IMR-90 (cell line): ENCODE results near the gene S100A6. TPM values are rescaled to one million over a fixed set of nuclear protein-coding genes. Genes with fewer than 3 reads are reported as not detected.

Experiments used
- ATAC-seq: fragments of 200-7000 bp; cut with Tn5 transposase; 2 replicates; pipeline ENCODE4 v1.9.1; 2020; ENCODE audit warnings: low read depth, mild to moderate bottlenecking, moderate library complexity
- BruUV-seq: library from RNA; stranded (reverse); fragments of 400-500 nt; replicated peaks from 2 replicates; lab custom pipeline; 2021; lab: Mats Ljungman, UMichigan
- CTCF ChIA-PET: fragments of 300-600 bp; formaldehyde crosslinking; extraction: SDS; loops from one replicate; lab custom pipeline; 2021; ENCODE audit warnings: antibody characterized with exemption; lab: Yijun Ruan, JAX
- POLR2A ChIA-PET: fragments of 300-600 bp; sonication (Branson Sonifier 250); formaldehyde crosslinking; loops from one replicate; lab custom pipeline; 2022; ENCODE audit warnings: antibody characterized with exemption; ENCODE audit not compliant: unreplicated experiment; lab: Charles Lee
- DNase-seq: peaks from one replicate; pipeline ENCODE4 v3.0.0; 2013
- H2AFZ ChIP-seq: replicated peaks from 2 replicates; pipeline ENCODE3; 2013; ENCODE audit warnings: low read length, mild to moderate bottlenecking; ENCODE audit not compliant: poor library complexity
- H2AK5ac ChIP-seq: 2 replicates; pipeline ENCODE4 v1.6.1; 2013; ENCODE audit warnings: low read depth, low read length, inconsistent platforms
- H2AK9ac ChIP-seq: replicated peaks from 2 replicates; pipeline ENCODE3; 2013; ENCODE audit warnings: mild to moderate bottlenecking, low read depth, low read length, moderate library complexity; ENCODE audit not compliant: poor library complexity
- H2BK120ac ChIP-seq: 2 replicates; pipeline ENCODE4 v1.6.1; 2013; ENCODE audit warnings: low read depth, low read length, inconsistent platforms
- H2BK15ac ChIP-seq: 3 replicates; pipeline ENCODE4 v1.6.1; 2013; ENCODE audit warnings: low read depth, low read length, inconsistent platforms
- H2BK20ac ChIP-seq: 2 replicates; pipeline ENCODE4 v1.6.1; 2013; ENCODE audit warnings: low read depth, mild to moderate bottlenecking, inconsistent platforms, low read length, moderate library complexity
- H2BK5ac ChIP-seq: 2 replicates; pipeline ENCODE4 v1.6.1; 2013; ENCODE audit warnings: mild to moderate bottlenecking, low read depth, low read length, inconsistent platforms; ENCODE audit not compliant: poor library complexity, severe bottlenecking
- H3K14ac ChIP-seq: replicated peaks from 2 replicates; pipeline ENCODE4 v1.6.1; 2013; ENCODE audit warnings: low read depth, low read length, inconsistent platforms
- H3K18ac ChIP-seq: 2 replicates; pipeline ENCODE4 v1.6.1; 2013; ENCODE audit warnings: low read depth, low read length, control low read depth
- H3K23ac ChIP-seq: 2 replicates; pipeline ENCODE4 v1.6.1; 2013; ENCODE audit warnings: low read depth, low read length, inconsistent platforms
- H3K27ac ChIP-seq: 2 replicates; pipeline ENCODE4 v1.5.1; 2013; ENCODE audit warnings: mild to moderate bottlenecking, control low read depth, low read length; ENCODE audit not compliant: insufficient read depth
- H3K27me3 ChIP-seq: 2 replicates; pipeline ENCODE4 v1.6.1; 2013; ENCODE audit warnings: low read length; ENCODE audit not compliant: control insufficient read depth, insufficient read depth
- H3K36me3 ChIP-seq: 2 replicates; pipeline ENCODE4 v1.6.1; 2013; ENCODE audit warnings: low read length, mixed read lengths; ENCODE audit not compliant: control insufficient read depth, insufficient read depth
- H3K4ac ChIP-seq: 2 replicates; pipeline ENCODE4 v1.6.1; 2013; ENCODE audit warnings: low read depth, low read length, inconsistent platforms
- H3K4me1 ChIP-seq: 2 replicates; pipeline ENCODE4 v1.6.1; 2013; ENCODE audit warnings: low read length, mixed read lengths; ENCODE audit not compliant: control insufficient read depth, insufficient read depth
- H3K4me2 ChIP-seq: 2 replicates; pipeline ENCODE4 v1.6.1; 2013; ENCODE audit warnings: low read depth, mild to moderate bottlenecking, control low read depth, low read length, moderate library complexity
- H3K4me3 ChIP-seq: 2 replicates; pipeline ENCODE4 v1.5.1; 2013; ENCODE audit warnings: low read depth, mild to moderate bottlenecking, control low read depth, low read length, moderate library complexity; ENCODE audit not compliant: insufficient read depth
- H3K56ac ChIP-seq: 2 replicates; pipeline ENCODE4 v1.6.1; 2013; ENCODE audit warnings: low read length, inconsistent platforms; ENCODE audit not compliant: insufficient read depth; ENCODE audit errors: extremely low read depth
- H3K79me1 ChIP-seq, 2 experiments: 2 replicates each; pipeline ENCODE4 v1.6.1; 2013; ENCODE audit warnings: low read length in 2 of 2, inconsistent platforms in 1 of 2, low read depth in 1 of 2
- H3K9ac ChIP-seq: 2 replicates; pipeline ENCODE4 v1.6.1; 2013; ENCODE audit warnings: low read depth, low read length, control low read depth
- H3K9me1 ChIP-seq: 2 replicates; pipeline ENCODE4 v1.6.1; 2013; ENCODE audit warnings: low read length, inconsistent platforms; ENCODE audit not compliant: insufficient read depth
- H3K9me3 ChIP-seq: 2 replicates; pipeline ENCODE4 v1.6.1; 2013; ENCODE audit warnings: low read length; ENCODE audit not compliant: control insufficient read depth, insufficient read depth
- H4K20me1 ChIP-seq: 2 replicates; pipeline ENCODE4 v1.6.1; 2013; ENCODE audit warnings: low read length, inconsistent platforms; ENCODE audit not compliant: insufficient read depth
- H4K5ac ChIP-seq: 2 replicates; pipeline ENCODE4 v1.6.1; 2013; ENCODE audit warnings: mild to moderate bottlenecking, low read depth, low read length, control low read depth
- H4K8ac ChIP-seq, 2 experiments: 2 replicates each; pipeline ENCODE4 v1.6.1; 2013; ENCODE audit warnings: low read depth in 2 of 2, low read length in 2 of 2, control low read depth in 1 of 2, inconsistent platforms in 1 of 2
- H4K91ac ChIP-seq: 2 replicates; pipeline ENCODE4 v1.6.1; 2013; ENCODE audit warnings: low read depth, low read length, inconsistent platforms; ENCODE audit not compliant: insufficient read depth
- BHLHE40 ChIP-seq: fragments of 150-350 bp; IDR thresholded peaks from 2 replicates; pipeline ENCODE4 v1.6.1; 2016; ENCODE audit warnings: mild to moderate bottlenecking, low read depth, low read length
- CEBPB ChIP-seq: IDR thresholded peaks from 2 replicates; pipeline ENCODE4 v1.6.1; 2012; ENCODE audit warnings: low read depth, low read length, improper control_type of control experiment
- CHD1 ChIP-seq: IDR thresholded peaks from 2 replicates; pipeline ENCODE4 v1.6.1; 2012; ENCODE audit warnings: low read depth, low read length, improper control_type of control experiment
- CTCF ChIP-seq: conservative IDR thresholded peaks from 2 replicates; pipeline ENCODE4 v1.5.1; 2012; ENCODE audit warnings: mild to moderate bottlenecking, low read depth, low read length, improper control_type of control experiment
- FOS ChIP-seq: fragments of 150-350 bp; IDR thresholded peaks from 2 replicates; pipeline ENCODE4 v1.6.1; 2016; ENCODE audit warnings: low read depth, low read length
- MAFK ChIP-seq: IDR thresholded peaks from 2 replicates; pipeline ENCODE4 v1.6.1; 2012; ENCODE audit warnings: low read depth, low read length, improper control_type of control experiment
- MAZ ChIP-seq: IDR thresholded peaks from 2 replicates; pipeline ENCODE4 v1.6.1; 2012; ENCODE audit warnings: low read depth, mild to moderate bottlenecking, low read length, improper control_type of control experiment, moderate library complexity, borderline replicate concordance
- MXI1 ChIP-seq: IDR thresholded peaks from 2 replicates; pipeline ENCODE4 v1.6.1; 2012; ENCODE audit warnings: low read depth, mild to moderate bottlenecking, low read length, moderate library complexity, borderline replicate concordance
- NFE2L2 ChIP-seq: fragments of 150-350 bp; IDR thresholded peaks from 2 replicates; pipeline ENCODE4 v1.6.1; 2016; ENCODE audit warnings: low read depth, mild to moderate bottlenecking, low read length
- POLR2A ChIP-seq: IDR thresholded peaks from 2 replicates; pipeline ENCODE4 v1.6.1; 2012; ENCODE audit warnings: mild to moderate bottlenecking, low read depth, low read length
- RAD21 ChIP-seq: IDR thresholded peaks from 2 replicates; pipeline ENCODE4 v1.6.1; 2012; ENCODE audit warnings: low read length, improper control_type of control experiment
- RCOR1 ChIP-seq: IDR thresholded peaks from 2 replicates; pipeline ENCODE4 v1.6.1; 2012; ENCODE audit warnings: mild to moderate bottlenecking, low read length, improper control_type of control experiment; ENCODE audit not compliant: insufficient replicate concordance
- RFX5 ChIP-seq: IDR thresholded peaks from 2 replicates; pipeline ENCODE4 v1.8.0; 2012; ENCODE audit warnings: low read depth, mild to moderate bottlenecking, low read length, moderate library complexity
- SMC3 ChIP-seq: fragments of 150-350 bp; IDR thresholded peaks from 2 replicates; pipeline ENCODE4 v1.6.1; 2016; ENCODE audit warnings: low read depth, mild to moderate bottlenecking, antibody characterized with exemption, low read length, moderate library complexity
- USF2 ChIP-seq: fragments of 150-350 bp; IDR thresholded peaks from 2 replicates; pipeline ENCODE4 v1.6.1; 2017; ENCODE audit warnings: mild to moderate bottlenecking, antibody characterized with exemption, low read length, low read depth
- WGBS, 2 experiments: methylation state at CpG; one replicate each; pipeline versions ENCODE4 v1.1.5 to v1.1.7; 2013; ENCODE audit warnings: missing lambda C conversion rate in 2 of 2; ENCODE audit not compliant: insufficient read length in 1 of 2; ENCODE audit errors: extremely low coverage in 2 of 2; 5-methylcytosine and 5-hydroxymethylcytosine counted together
- dilution Hi-C: fragments of 300-500 bp; cut with HindIII; formaldehyde crosslinking; loops from one replicate; pipeline ENCODE4 v1.14.3; 2018; ENCODE audit warnings: low sequenced_read_pairs; ENCODE audit not compliant: unreplicated experiment
- in situ Hi-C: fragments of 300-500 bp; cut with MboI; formaldehyde crosslinking; loops from 3 replicates; pipeline ENCODE4 v1.14.3; 2019; ENCODE audit warnings: low sequenced_read_pairs, inconsistent platforms, mixed read lengths
- intact Hi-C: fragments of 100-400 bp; cut with micrococcal nuclease; formaldehyde crosslinking; loops from 2 replicates; pipeline ENCODE4 v1.10.0; 2022
- polyA plus RNA-seq, 3 experiments: library from polyadenylated mRNA; depleted of rRNA; stranded (reverse); fragments of >200 nt; gene quantifications; 2 replicates each; pipeline ENCODE4 v1.2.3, GENCODE V29; 2012; ENCODE audit warnings: low replicate concordance in 1 of 3
- total RNA-seq: library from RNA; depleted of rRNA; stranded (reverse); fragments of >200 nt; gene quantifications from 2 replicates; pipeline ENCODE4 v1.2.3, GENCODE V29; 2012
- TF ChIP-seq, protein P1 (sequence below): fragments of 150-350 bp; IDR thresholded peaks from 2 replicates; pipeline ENCODE4 v1.6.1; 2016; ENCODE audit warnings: low read depth, mild to moderate bottlenecking, low read length, moderate library complexity, borderline replicate concordance

Gene S100A6
- total and polyA plus RNA-seq, 2 of the 4 experiments (the other 2 are of a cell fraction) = 373 to 1,755 TPM

- no peaks in the 10 kb centered on the region for H3K36me3 ChIP-seq
- H2AFZ ChIP-seq = peak overlapping the region; percentile 53
- BruUV-seq = no TSS peak
Measured at GRCh38 chr1:153546371-153546770, 10.6 kb upstream of the S100A6 start.

More at GRCh38 chr1:153546371-153546770, 10.6 kb upstream of the S100A6 start:
- intact Hi-C loops = no loop called here
- Histone ChIP-seq H4K20me1 (no peaks in the 10 kb centered on the region), H3K9me1 (peaks cover 54% of the 10 kb centered on the region), H2AK5ac (peak overlapping the region; percentile 63), H3K4me2 (no peak overlapping the region), H3K56ac (no peak overlapping the region), H2AK9ac (peak overlapping the region; percentile 86), H2BK5ac (no peak overlapping the region), H3K27me3 (no peaks in the 10 kb centered on the region), H3K4me3 (no peak overlapping the region), H3K9me3 (no peaks in the 10 kb centered on the region), H4K91ac (peak overlapping the region; percentile 86), H3K23ac (no peak overlapping the region), H2BK20ac (peak overlapping the region; percentile 30), H3K4ac (peak overlapping the region; percentile 99), H3K18ac (no peak overlapping the region; the same call in 1 of the 2 replicates), H3K27ac (no peak overlapping the region), H3K4me1 (peaks cover 37% of the 10 kb centered on the region), H3K14ac (0 out of 2 replicates have a peak overlapping the region, but pooled peaks have one; percentile 69), H4K5ac (no peak overlapping the region; the same call in 1 of the 2 replicates), H3K9ac (no peak overlapping the region), H2BK120ac (peak overlapping the region; percentile 82), H3K79me1 (peaks cover 0 to 35% of the 10 kb centered on the region in 2 experiments; a peak in 3 of 4 replicates), H2BK15ac (peak overlapping the region; percentile 60; the same call in 1 of the 3 replicates), H4K8ac (peak overlapping the region in 1 of 2 experiments; percentile 91; a peak in 2 of 4 replicates)
- POLR2A ChIA-PET = no interaction called here
- dilution Hi-C loops = no loop called here
- no peak for DNase-seq
- in situ Hi-C loops = loop anchor here (25.0 kb wide), 1 partner anchor 416 kb away; the partner anchor contains the start of genes CREB3L4, CRTC2 and SLC39A1
- CTCF ChIA-PET = no interaction called here
- no peak for ATAC-seq
- TF ChIP-seq USF2 = no peak
- no peak for TF ChIP-seq BHLHE40
- TF ChIP-seq SMC3 = no peak
- no peak for TF ChIP-seq MXI1
- TF ChIP-seq RFX5 = no peak
- TF ChIP-seq MAFK = no peak
- TF ChIP-seq MAZ = no peak
- no peak for TF ChIP-seq POLR2A
- no peak for TF ChIP-seq CHD1
- TF ChIP-seq CTCF = no peak
- no peak for TF ChIP-seq RAD21
- TF ChIP-seq RCOR1 = no peak
- no peak for TF ChIP-seq FOS
- TF ChIP-seq NFE2L2 = no peak
- TF ChIP-seq, protein P1, sequence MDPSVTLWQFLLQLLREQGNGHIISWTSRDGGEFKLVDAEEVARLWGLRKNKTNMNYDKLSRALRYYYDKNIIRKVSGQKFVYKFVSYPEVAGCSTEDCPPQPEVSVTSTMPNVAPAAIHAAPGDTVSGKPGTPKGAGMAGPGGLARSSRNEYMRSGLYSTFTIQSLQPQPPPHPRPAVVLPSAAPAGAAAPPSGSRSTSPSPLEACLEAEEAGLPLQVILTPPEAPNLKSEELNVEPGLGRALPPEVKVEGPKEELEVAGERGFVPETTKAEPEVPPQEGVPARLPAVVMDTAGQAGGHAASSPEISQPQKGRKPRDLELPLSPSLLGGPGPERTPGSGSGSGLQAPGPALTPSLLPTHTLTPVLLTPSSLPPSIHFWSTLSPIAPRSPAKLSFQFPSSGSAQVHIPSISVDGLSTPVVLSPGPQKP = no peak
- TF ChIP-seq CEBPB = no peak
- WGBS, 2 experiments = 90% methylated on average over 6 of the region's 8 CpGs; no CpG with 5 or more reads in 1 of the 2 experiments
